ENCODE results near the gene ADORA2A.
"Not testable (repeated sequence)": the region's sequence is repeated elsewhere in the genome, so short reads cannot be mapped to it uniquely, and the experiment has no call there.

The ADORA2A gene

DNA sequence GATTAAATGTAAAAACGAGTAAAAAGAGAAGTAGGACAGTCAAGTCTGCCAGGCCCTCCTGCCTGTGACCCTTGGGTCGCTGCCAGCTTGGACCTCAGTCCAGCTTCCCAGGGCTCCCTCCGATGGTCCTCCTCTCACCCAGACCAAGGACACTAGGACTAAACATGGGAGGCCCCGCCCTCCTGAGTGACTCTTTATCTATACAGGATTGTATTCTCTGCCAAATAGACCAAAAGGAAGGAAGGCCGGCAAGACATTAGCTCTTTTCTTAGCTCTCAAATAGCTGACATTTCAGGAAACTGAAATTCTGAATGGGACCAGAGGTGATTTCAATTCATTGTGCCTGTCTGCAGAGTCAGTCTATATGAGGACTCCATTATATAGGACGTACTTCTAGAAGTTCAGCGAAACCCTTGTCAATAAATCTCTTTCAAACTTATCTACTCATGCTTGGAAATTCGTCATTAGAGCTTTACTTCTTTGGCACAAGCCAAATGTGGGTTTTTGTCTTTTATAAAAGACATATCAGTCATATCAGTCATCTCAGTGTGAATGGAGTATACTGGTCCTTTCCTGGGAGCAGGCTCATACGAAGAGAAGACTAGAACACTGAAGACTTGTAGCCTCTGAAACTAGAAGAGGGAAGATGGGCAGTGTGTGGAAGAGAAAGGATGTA, 28.5 kb downstream of the ADORA2A start:
- no peak for DNase-seq

DNA sequence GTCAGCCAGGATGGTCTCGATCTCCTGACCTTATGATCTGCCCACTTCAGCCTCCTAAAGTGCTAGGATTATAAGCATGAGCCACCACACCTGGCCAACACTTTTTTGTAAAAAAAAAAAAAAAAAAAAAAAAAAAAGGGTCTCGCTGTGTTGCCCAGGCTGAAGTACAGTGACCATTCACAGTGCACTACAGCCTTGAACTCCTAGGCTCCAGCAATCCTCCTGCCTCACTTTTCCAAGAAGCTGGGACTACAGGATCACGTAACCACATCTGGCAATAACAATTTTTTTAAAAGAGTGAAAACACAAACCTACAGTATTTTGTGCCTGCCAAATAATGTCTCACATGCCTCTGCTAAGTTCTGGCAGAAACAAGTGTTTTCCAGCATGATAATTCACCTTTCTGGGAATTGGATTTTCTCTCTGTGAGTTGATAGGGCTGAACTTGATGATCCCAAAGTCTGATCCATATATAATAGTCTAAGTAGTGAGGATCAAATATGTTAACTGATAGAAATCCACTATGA, 30.6 kb downstream of the ADORA2A start:
- no peak for DNase-seq

DNA sequence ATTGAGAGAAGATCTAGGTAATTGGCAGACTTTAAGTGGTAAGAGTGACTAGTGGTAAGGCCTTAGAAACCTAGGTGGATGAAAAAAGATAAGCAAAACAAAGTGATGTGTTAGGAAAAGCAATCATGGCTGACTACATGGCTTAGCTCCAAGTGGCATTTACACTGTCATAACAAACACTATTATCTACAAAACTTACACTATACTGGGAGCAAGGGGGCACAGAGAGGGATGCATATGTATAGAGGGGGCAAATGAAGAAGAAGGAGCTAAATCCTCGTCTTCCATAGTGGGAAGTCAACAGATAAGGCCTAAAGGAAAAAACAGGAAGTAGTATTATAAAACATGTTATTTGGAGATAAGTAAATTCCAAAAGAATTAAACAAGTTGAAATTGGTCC, 32.5 kb downstream of the ADORA2A start:
- no peak for DNase-seq

- no peak for DNase-seq
These were observed 33.2 kb downstream of the ADORA2A start for GRCh38 chr22:24460418-24461089.

DNA sequence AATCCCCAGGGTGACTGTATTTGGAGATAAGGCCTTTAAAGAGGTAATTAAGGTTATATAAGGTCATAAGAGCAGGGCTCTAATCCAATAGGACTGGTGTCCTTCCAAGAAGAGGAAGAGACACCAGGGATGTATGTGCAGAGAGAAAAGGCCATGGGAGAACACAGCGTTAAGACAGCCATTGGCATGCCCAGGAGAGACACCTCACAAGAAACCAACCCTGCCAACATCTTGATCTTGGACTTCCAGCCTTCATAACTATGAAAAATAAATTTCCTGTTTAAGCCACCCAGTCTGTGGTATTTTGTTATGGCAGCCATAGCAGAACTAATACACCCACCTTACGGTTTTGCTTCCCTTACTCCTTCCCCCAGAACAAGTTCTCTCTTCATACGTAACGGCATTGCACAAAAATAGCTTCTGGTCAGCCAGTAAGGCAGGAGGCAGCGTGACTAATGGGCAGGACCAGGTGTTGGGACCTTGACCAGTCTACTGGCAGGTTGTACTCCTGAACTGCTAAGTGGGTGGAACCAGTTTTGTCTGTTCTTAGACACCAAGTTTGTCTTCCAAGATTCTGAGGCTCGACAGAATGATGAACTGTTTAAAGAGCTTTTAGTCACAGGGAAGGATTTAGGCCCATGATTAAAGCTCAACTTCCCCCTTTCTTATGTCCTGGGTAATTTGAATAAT, 35.8 kb downstream of the ADORA2A start:
- DNase-seq = no peak

DNA sequence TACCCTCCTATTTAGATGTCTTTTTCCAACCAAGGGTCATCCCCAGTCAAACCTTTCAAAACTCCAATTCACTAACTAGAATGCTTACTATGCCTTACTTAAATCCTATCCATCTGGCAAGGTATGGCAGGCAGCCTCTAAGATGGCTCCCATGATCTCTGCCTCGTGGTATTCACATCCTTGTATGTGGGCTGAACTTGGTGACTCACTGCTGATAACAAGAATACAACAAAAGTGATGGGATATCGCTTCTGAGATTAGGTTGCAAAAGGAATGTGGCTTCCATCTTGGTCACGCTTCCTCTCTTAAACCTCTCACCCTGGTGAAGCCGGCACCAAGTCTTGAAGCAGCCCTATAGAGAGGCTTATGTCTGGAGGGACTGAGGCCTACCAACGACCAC, 38.2 kb downstream of the ADORA2A start:
- DNase-seq = no peak

- DNase-seq = no peak
These were observed 38.6 kb downstream of the ADORA2A start for GRCh38 chr22:24465975-24466374.

GRCh38 chr22:24466716-24467328, 39.4 kb downstream of the ADORA2A start:
- DNase-seq = no peak

DNA sequence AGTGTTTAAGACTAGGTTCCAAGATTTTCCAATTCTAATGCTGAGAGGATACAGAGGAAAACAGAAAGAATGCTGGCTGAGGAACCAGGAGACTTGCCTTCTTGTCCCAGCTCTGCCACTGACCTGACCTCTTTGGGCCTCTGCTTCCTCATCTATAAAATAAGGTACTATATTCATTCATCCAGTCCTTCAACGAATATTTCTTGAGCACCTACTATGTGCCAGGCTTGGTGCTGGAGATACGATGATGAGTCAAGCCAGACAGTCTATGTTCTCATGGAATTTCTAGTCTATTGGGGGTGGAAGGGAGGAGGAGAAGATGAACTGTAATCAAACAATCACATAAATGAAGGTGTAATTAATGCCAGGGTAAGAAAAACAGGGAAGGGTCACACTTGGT, 39.9 kb downstream of the ADORA2A start:
- DNase-seq = no peak

DNA sequence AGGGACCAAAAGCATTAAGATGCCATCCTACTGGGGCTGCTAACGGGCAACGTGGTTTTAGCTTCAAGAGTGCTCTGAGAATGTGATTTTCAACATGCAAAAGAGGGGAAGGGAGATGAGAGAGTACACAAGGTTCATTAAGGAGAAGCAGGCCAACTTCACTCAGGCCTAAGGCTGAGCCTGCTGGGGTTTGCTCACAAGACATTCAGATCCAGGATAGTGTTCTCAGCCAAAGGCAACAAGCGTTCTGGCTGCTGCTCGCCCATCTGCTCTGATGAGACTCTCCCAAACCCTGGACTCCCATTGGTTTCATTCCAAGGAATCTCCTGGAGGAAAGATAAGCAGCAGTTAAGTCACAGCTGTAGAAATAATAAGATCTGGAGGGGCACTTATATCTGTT, 44.2 kb downstream of the ADORA2A start:
- no peak for DNase-seq

DNA sequence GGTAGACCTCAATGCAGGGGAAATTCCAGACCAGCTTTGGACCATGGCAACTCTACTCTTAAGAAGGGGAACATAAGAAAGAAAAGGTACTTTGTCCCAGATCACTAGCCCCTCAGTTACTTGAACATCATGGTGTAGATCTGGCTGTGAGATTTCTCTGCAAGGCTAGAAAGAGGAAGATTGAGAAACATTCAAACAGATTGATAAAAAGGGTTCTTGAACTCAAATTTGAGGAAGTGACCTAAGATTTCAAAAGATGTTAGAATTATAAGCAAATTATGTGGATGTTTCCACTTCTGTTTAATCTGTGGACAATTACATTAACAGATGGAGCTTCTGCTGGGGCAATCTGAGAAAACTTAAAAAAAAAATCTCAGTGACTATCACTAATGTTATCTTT, 45.9 kb downstream of the ADORA2A start:
- DNase-seq = no peak

GRCh38 chr22:24474221-24474620, 46.8 kb downstream of the ADORA2A start:
- no peak for DNase-seq

- DNase-seq = no peak
These were observed 47.4 kb downstream of the ADORA2A start for GRCh38 chr22:24474649-24475255.

GRCh38 chr22:24481641-24482040, 54.2 kb downstream of the ADORA2A start:
- no peak for DNase-seq

- DNase-seq = no peak
These were observed 55.2 kb downstream of the ADORA2A start for GRCh38 chr22:24482575-24482974.

DNA sequence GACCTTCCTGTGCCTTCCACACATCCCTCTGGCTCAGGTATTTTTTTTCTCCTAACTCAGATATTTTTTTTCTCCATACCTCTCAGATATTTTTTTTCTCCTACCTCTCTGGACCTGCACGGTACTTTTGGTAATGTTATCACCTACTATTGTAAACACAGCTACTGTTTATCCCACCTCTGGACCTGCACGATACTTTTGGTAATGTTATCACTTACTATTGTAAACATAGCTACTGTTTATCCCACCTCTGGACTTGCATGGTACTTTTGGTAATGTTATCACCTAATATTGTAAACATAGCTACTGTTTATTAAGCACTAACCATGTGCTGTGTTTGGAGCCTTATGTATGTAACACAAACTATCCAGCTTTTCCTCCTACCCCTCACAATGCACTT, 55.6 kb downstream of the ADORA2A start:
- DNase-seq = no peak

GRCh38 chr22:24483976-24484545, 56.7 kb downstream of the ADORA2A start:
- DNase-seq = no peak

DNA sequence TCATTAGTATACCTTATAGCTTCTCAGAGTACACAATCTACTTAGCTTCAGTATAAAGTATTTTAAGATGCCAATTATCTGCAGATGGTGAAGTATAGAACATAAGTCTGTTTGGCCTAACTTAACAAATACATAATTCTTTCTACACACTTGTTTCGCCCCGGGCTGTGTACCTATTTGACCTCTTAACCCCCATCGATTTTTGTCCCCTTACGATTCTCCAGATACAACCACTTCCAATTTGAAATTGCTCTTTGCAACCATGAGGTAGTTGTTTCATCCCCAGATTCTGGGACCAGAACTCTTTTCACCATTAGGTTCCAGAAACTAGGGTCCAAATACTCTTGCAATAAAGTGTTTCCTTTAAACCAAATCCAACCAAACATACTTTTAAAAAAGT, 57.8 kb downstream of the ADORA2A start:
- no peak for DNase-seq

DNA sequence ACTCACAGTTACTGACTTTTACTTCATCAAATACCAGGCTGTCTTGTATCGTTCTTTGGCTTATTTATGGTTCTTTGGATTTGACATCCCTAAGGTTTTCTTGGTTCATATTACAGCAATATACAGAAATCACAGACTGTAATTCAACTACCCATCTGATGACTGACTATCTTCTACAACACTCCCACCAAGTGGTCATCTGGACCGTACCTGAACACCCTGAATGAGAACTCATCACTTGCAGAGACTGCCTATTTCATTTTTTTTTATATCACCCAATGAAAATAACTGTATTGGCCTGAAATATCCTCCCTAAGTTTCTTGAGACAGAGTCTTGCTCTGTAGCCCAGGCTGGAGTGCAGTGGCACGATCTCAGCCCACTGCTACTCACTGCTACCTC, 58.2 kb downstream of the ADORA2A start:
- DNase-seq = no peak

- no peak for DNase-seq
These were observed 59.1 kb downstream of the ADORA2A start for GRCh38 chr22:24486501-24486921.

DNA sequence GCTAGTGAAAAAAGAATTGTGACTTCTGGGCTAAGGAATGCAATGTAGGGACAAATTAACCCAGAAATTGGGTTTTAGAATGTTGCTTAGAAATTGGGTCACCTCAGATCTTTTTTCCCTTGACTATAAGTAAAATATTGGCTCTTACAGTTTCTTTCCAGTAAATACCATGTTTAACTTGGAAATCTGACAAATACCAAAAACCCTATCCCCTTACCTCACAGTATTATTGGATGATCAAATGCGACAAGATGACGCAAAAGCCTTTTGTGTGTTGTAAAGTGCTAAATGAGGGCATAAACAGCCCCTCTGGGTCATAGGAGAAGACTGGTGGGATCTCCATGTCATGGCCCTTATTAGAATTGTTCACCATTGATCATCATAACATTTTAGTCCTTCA, 61.6 kb downstream of the ADORA2A start:
- no peak for DNase-seq

- DNase-seq = not testable (repeated sequence)
These were observed 62.0 kb downstream of the ADORA2A start for GRCh38 chr22:24489434-24489833.

Measured in activated CD4-positive, CD25-positive, alpha-beta regulatory T cell treated with anti-CD3 and anti-CD28 coated beads, Interleukin-2, amount 50 U/mL, for 72 hours (primary cell).